ENCODE data around the gene RTN4R. TPM values are rescaled to one million over a fixed set of nuclear protein-coding genes. Genes with fewer than 3 reads are reported as not detected.
A peak's percentile ranks its signal among the peaks of the same experiment; 100 is the strongest.

Gene RTN4R
- total and polyA plus RNA-seq, 2 of the 13 experiments (the other 11 are each of a cell fraction or from before 2014, with no cell fraction given): 0.22 to 0.77 TPM

- TF ChIP-seq BCLAF1 (IDR thresholded peaks at IDR 0.05) (no peak), CC2D1A (CRISPR knock-in tag; IDR thresholded peaks at IDR 0.05) (no peak), AGO2 (optimal IDR thresholded peaks at IDR 0.05; ENCODE audit: low read depth, low read length) (no peak), ZBTB37 (CRISPR knock-in tag; IDR thresholded peaks at IDR 0.05) (no peak), TFDP2 (CRISPR knock-in tag; IDR thresholded peaks at IDR 0.05) (no peak), RAD21 (CRISPR knock-in tag; IDR thresholded peaks at IDR 0.05) (no peak), ZNF431 (CRISPR knock-in tag; IDR thresholded peaks at IDR 0.05; ENCODE audit: borderline replicate concordance, low read depth) (no peak)
Observed at GRCh38 chr22:20199906-20200305, 68.2 kb downstream of the RTN4R start (continued).

- 4% methylated on average over 1 of the region's 1 CpG for WGBS (ENCODE audit: low lambda C conversion rate)
- H3K27me3 ChIP-seq (ENCODE audit: control insufficient read depth in 1 of 2, insufficient read depth in 2 of 2, low read length in 2 of 2): peaks cover 15 to 93% of the 10 kb centered on the region in 2 experiments; a peak in 4 of 5 replicates
- no peaks in the 10 kb centered on the region for H3K9me3 ChIP-seq (ENCODE audit: low read length)
- no peak for ATAC-seq
- no peak overlapping the region for H3K4me3 ChIP-seq (replicated peaks in 1 of 3; ENCODE audit: insufficient read depth in 1 of 3, low read depth in 2 of 3, low read length in 3 of 3)
- H4K20me1 ChIP-seq (ENCODE audit: insufficient read depth, low read length): no peaks in the 10 kb centered on the region
- CTCF ChIA-PET (ENCODE audit: low intra/inter-chr PET ratio, low total read pairs): no interaction called here
- no peak overlapping the region for H2AFZ ChIP-seq (ENCODE audit: low read length)
- no peak overlapping the region for H3K27ac ChIP-seq (ENCODE audit: extremely low read length, insufficient read depth, low read length)
- H3K9ac ChIP-seq (ENCODE audit: insufficient read depth, low read depth, low read length): no peak overlapping the region
- intact Hi-C loops (cut with micrococcal nuclease; ENCODE audit: unreplicated experiment) (no loop called here), in situ Hi-C loops (cut with HindIII; ENCODE audit: extremely low pct_ligation_motif_present, low pct_unique_long_range_greater_than_20kb) (no loop called here)
- no TSS peak for BruUV-seq (replicated peaks)
- no peak overlapping the region for H3K4me2 ChIP-seq (ENCODE audit: low read depth, low read length)
- H3K36me3 ChIP-seq (replicated peaks in 1 of 2; ENCODE audit: control insufficient read depth in 1 of 2, insufficient read depth in 2 of 2, low read length in 2 of 2): no peaks in the 10 kb centered on the region
- TF ChIP-seq MNT (IDR thresholded peaks at IDR 0.05) (0 out of 2 replicates have a peak, but pooled peaks have one; percentile 6), PRDM10 (CRISPR knock-in tag; IDR thresholded peaks at IDR 0.05; ENCODE audit: low read depth) (no peak), FOXA1 (IDR thresholded peaks at IDR 0.05) (0 out of 2 replicates have a peak, but pooled peaks have one; percentile 17), FOXA1 (CRISPR knock-in tag; IDR thresholded peaks at IDR 0.05) (no peak)
- H3K79me2 ChIP-seq (ENCODE audit: insufficient read depth, low read length): no peaks in the 10 kb centered on the region
- peaks cover 16% of the 10 kb centered on the region for H3K4me1 ChIP-seq (ENCODE audit: insufficient read depth, low read length)
- FAIRE-seq: no peak
- POLR2A ChIA-PET: no interaction called here
- DNase-seq (ENCODE audit: low spot score): no peak
Observed at GRCh38 chr22:20199413-20199842, 68.7 kb downstream of the RTN4R start.

Measured in HepG2 (cell line).